HG02870 (cell line): Measurements from ENCODE around the gene PRDM16.
"Not testable (repeated sequence)": the region's sequence is repeated elsewhere in the genome, so short reads cannot be mapped to it uniquely, and the experiment has no call there.

Source experiments
- ATAC-seq: cut with Tn5 transposase; IDR thresholded peaks from one replicate; pipeline ENCODE4 v1.9.1; 2021; ENCODE audit warnings: mild to moderate bottlenecking, moderate library complexity; ENCODE audit not compliant: unreplicated experiment

Gene PRDM16

GRCh38 chr1:3159121-3159520 is 90.1 kb downstream of the PRDM16 start:
- ATAC-seq = no peak

- ATAC-seq = no peak
Observed at GRCh38 chr1:3159996-3160395, 91.0 kb downstream of the PRDM16 start.

DNA sequence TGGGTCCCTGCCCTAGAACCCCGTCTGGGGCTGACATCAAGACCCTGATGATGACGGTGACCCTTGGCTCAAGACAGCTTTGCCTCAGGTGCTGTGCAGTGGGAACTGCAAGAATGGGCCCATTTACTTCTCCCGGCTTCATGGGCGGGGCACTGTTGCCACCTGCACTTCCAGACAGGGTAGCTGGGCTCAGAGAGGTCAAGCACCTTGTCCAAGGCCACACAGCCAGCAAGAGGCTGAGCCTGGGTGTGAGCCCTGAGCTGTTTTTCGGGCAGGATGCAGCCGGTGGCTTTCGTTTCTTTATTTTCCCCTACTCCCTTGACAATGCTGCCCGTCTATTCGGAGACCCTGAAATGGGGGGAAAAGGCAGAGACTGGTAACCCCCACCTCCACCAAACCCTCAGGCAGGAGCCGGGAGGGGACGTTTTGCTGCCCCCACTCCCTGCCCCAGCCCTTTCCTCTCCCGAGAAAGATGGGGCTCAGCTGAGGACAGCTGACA is 91.7 kb downstream of the PRDM16 start:
- no peak for ATAC-seq

DNA sequence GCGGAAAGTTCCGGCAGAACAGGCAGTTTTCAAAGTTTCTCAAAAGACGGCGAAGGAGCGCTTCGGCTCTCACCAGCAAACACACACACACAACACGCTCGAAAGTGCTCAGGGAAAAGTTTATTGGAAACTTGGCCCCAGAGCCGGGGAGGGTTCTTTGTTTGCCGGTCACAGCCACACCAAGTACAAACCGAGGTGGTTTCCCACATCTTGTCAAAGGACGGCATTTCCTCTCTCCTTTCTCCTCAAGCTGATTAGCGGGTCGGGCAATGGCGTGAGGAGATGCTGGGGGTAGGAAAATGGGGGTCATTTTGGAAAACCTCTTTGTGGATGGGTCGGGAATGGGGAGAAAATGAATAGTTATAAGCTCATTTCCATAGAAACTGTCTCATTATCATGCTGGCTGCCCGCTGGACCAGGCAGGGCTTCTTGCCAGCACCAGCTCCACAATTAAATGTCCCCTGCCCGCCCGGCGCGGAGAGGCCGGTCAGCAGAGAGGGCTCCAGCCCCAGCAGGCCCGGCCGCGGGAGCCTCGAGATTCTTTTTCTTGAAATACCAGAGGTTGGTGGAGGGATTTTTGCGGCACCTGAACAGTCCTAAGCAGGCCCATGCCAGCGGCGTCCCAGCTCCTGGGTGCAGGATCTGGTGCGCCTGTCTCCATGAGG is 92.3 kb downstream of the PRDM16 start:
- ATAC-seq = no peak

- no peak for ATAC-seq
Observed at GRCh38 chr1:3162322-3162882, 93.4 kb downstream of the PRDM16 start.

- no peak for ATAC-seq
Observed at GRCh38 chr1:3163356-3163755, 94.4 kb downstream of the PRDM16 start.

DNA sequence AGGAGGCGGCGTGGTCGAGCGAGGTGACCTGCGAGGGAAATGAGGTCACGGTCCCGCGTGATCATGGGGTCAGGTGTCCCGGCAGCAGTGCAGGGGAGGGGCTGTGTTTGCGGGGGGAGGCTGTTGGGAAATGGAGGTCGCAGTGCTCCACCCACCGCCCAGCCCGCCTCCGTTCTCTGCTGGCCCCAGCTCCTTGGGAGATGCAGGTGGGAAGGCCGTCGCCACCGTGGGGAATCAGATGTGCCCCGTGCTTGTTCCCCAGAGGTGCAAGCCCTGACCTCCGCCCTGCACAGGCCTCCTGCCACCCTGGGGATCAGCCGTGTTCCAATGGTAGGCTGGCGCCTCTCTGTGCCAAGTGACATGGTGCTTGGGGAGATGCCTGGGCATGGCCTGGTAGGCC is 95.7 kb downstream of the PRDM16 start:
- ATAC-seq = no peak

DNA sequence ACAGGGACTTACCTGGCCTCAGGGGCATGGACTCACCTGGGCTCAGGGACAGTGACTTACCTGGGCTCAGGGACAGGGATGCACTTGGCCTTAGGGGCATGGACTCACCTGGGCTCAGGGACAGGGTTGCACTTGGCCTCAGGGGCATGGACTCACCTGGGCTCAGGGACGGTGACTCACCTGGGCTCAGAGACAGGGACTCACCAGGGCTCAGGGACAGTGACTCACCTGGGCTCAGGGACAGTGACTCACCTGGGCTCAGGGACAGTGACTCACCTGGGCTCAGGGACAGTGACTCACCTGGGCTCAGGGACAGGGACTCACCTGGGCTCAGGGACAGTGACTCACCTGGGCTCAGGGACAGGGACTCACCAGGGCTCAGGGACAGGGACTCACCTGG is 96.2 kb downstream of the PRDM16 start:
- not testable (repeated sequence) for ATAC-seq

DNA sequence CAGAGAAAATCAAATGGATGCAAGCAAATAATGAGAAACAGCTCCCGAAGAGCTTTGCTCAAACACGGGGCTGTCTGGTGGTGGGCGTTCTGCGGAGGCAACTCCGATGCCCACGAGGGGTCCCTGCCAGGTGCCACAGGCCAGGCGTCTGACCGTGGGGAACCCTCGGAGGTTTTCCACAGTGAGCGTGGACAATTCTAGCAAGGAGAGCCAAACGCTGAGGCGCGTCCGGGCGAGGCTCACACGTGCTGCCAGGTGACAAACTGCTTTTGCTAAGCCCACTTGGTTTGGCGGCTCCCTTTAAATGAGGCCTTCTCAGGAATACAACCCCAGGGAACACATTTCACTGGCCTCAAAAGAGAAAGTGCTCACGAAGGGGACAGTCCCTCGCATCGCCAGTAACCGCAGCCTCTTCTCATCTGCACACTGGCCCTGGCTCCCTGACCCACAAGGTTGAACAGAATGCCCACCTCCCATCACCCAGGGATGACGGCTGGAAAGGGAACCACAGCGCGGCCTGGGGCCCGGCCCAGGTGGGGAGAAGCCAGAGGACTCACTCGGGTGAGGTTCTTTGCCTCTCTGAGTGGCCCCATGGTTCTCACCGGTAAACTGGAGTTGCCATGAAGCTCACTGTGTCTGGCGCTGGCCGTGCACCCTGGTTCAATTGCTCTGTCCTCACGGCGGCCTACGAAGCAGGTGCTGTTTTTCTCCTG is 97.4 kb downstream of the PRDM16 start:
- no peak for ATAC-seq

- no peak for ATAC-seq
Observed at GRCh38 chr1:3167255-3167654, 98.3 kb downstream of the PRDM16 start.

- ATAC-seq = no peak
Observed at GRCh38 chr1:3168678-3169077, 99.7 kb downstream of the PRDM16 start.

GRCh38 chr1:3169665-3170356 is 100.8 kb downstream of the PRDM16 start:
- ATAC-seq = no peak

DNA sequence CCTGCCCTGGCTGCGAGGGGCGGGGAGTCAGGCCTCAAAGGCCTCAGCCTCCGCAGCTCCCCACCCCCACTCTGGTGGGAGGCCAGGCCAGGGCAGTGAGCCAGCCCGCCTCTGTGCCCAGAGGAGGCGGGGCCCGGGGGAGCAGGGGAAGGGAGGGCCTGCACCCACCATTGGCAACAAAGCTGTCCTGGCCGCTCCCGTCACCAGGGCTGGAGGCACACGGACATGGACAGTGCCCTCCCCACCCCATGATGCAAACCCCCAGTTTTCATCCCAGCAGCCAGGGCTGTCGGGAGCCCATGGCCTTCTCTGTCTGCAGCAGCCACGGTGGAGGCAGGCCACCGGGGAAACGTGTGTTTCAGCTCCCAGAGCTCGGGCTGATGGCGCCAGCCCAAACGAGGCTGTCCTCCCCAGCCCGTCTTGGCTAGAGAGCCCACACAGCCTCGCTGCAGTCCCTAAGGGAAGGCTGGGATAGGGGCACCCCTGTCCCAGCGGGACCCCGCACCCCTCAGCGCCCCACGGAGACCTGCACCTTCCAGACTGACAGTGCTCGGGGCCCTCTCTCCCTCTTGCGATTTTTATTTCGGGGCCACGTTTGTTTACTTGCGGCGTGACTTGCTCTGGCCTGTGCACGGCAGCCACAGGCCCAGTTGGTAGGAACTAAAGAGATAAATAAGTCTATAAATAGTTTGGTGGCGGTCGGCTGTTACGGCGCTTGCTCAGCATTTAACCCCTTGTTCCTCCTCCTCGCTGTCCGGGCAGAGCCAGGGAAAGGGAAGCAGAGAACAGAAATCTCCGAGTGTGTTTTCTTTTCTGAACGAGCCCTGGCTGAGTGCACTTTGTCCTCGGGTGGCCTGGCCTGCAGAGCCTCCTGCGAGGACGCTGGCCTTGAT is 101.8 kb downstream of the PRDM16 start:
- no peak for ATAC-seq

DNA sequence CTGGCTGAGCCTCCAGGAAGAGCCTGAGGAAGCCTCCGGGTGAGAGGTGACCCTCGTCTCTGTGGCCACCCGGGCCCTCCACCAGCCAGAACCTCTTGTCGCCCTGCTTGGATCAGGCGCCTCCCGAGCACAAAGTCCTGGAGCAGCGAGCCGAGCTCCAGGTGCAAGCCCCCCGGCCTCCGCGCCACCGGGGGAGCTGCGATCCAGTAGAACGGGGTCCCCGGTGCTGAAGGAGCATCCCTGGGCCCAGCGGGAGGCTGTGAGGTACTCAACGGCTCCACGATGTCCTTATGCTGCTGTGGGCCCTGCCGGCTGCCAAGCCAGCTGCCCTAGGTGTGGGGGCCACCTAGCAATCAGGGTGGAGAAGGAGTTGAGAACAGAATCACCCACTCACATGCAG is 102.8 kb downstream of the PRDM16 start:
- no peak for ATAC-seq

GRCh38 chr1:3172431-3173380 is 103.7 kb downstream of the PRDM16 start:
- no peak for ATAC-seq

DNA sequence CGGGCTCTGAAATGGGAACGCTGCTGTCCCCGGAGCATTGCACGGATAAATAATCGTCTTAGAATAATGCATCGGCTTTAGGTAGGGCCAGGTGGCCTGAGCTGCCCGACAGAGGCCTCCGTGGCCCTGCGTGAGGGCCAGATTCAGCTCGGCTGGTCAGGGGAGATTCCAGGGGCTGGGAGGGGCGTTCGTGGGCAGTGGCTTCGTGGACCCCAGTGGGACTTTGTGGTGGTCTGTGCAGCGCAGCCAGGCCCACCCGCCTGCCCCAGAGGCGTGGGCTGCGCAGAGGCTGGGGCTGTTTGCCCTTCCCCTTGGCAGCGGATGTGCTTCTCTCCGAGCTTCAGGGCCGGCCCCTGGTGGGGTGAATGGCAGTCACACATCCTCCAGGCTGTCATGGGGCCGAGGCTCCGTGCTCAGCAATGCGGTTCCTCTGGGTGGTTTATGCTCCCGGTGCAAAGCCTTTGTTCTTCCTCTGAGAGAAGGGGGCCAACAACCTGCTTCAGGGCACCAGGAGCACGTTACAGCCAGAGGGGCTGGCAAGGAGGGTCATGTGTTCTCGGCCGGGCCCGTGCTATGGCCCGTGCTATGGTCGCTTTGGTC is 104.5 kb downstream of the PRDM16 start:
- no peak for ATAC-seq

GRCh38 chr1:3174487-3175247 is 105.7 kb downstream of the PRDM16 start:
- ATAC-seq = no peak

- no peak for ATAC-seq
Observed at GRCh38 chr1:3175486-3175885, 106.5 kb downstream of the PRDM16 start.
